ENCODE measurements around the gene KDELR3. TPM values are rescaled to one million over a fixed set of nuclear protein-coding genes. Genes with fewer than 3 reads are reported as not detected.

Gene KDELR3
- total and polyA plus RNA-seq, 12 donors: 3.7 to 18.0 (median 8.7) TPM

GRCh38 chr22:38419858-38420160, 48.1 kb upstream of the KDELR3 start:
- no peak overlapping the region for H3K27ac ChIP-seq
- H3K4me1 ChIP-seq (replicated peaks in 1 of 2): no peaks in the 10 kb centered on the region
- 30 to 59% (median 40%) methylated on average over 8 of the region's 8 CpGs for WGBS, 4 donors
- no peaks in the 10 kb centered on the region for H3K9me3 ChIP-seq (replicated peaks in 1 of 3)
- DNase-seq: no peak
- no peaks in the 10 kb centered on the region for H3K27me3 ChIP-seq
- no peak for TF ChIP-seq CTCF (IDR thresholded peaks at IDR 0.05)
- TF ChIP-seq POLR2A (IDR thresholded peaks at IDR 0.05): no peak
- intact Hi-C loops (cut with DNase I): no loop called here
- no peaks in the 10 kb centered on the region for H3K36me3 ChIP-seq (replicated peaks in 1 of 2)
- H3K4me3 ChIP-seq: no peak overlapping the region

- Histone ChIP-seq H3K9me3 (replicated peaks in 1 of 3) (no peaks in the 10 kb centered on the region), H3K27ac (no peak overlapping the region), H3K4me1 (replicated peaks in 1 of 2) (no peaks in the 10 kb centered on the region), H3K36me3 (replicated peaks in 1 of 2) (no peaks in the 10 kb centered on the region), H3K4me3 (no peak overlapping the region), H3K27me3 (no peaks in the 10 kb centered on the region)
- DNase-seq: no peak
- 83 to 86% (median 85%) methylated on average over 4 of the region's 4 CpGs for WGBS, 4 donors
- TF ChIP-seq CTCF (IDR thresholded peaks at IDR 0.05) (no peak), POLR2A (IDR thresholded peaks at IDR 0.05) (no peak)
- intact Hi-C loops (cut with DNase I): no loop called here
These were observed 47.2 kb upstream of the KDELR3 start for GRCh38 chr22:38420734-38421133.

GRCh38 chr22:38422611-38423511, 45.0 kb upstream of the KDELR3 start:
- 81 to 84% (median 83%) methylated on average over 17 to 21 of the region's 21 CpGs for WGBS, 4 donors
- no peaks in the 10 kb centered on the region for H3K27me3 ChIP-seq
- no peak for DNase-seq
- no peaks in the 10 kb centered on the region for H3K36me3 ChIP-seq (replicated peaks in 1 of 2)
- no peaks in the 10 kb centered on the region for H3K9me3 ChIP-seq (replicated peaks in 1 of 3)
- TF ChIP-seq CTCF (IDR thresholded peaks at IDR 0.05) (no peak), POLR2A (IDR thresholded peaks at IDR 0.05) (no peak)
- no peaks in the 10 kb centered on the region for H3K4me1 ChIP-seq (replicated peaks in 1 of 2)
- no peak overlapping the region for H3K27ac ChIP-seq
- no peak overlapping the region for H3K4me3 ChIP-seq
- intact Hi-C loops (cut with DNase I): no loop called here

- peak in 1 of 7 donors; percentile 41 for DNase-seq
- WGBS, 4 donors: 78 to 84% (median 80%) methylated on average over 10 to 18 of the region's 18 CpGs
- Histone ChIP-seq H3K4me3 (no peak overlapping the region), H3K27ac (no peak overlapping the region), H3K36me3 (replicated peaks in 1 of 2) (no peaks in the 10 kb centered on the region), H3K4me1 (replicated peaks in 1 of 2) (no peaks in the 10 kb centered on the region), H3K27me3 (no peaks in the 10 kb centered on the region), H3K9me3 (replicated peaks in 1 of 3) (no peaks in the 10 kb centered on the region)
- TF ChIP-seq POLR2A (IDR thresholded peaks at IDR 0.05) (no peak), CTCF (IDR thresholded peaks at IDR 0.05) (no peak)
- intact Hi-C loops (cut with DNase I): no loop called here
These were observed 44.1 kb upstream of the KDELR3 start for GRCh38 chr22:38423512-38424503.
